Measurements from ENCODE around the gene ARHGAP5.

DNA sequence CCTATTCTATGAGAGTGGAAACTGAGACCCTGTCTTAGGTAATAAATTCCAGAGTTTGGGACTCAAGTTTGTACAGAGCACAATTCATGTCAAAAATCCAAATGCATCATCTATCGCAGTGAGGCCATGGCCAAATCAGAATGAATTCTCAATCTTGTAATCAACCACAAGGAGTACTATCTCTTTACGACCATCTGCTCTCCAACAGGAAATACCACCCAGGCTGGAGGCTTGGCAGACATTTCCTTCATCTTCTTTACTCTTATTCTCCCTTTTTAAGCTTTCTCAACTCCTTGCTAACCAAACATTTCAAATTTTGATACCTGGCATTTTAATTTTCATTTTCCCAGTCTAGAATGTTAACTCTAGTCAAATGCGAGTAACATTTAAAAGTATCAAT, 92.1 kb downstream of the ARHGAP5 start:
- TF ChIP-seq SIN3A (IDR thresholded peaks at IDR 0.05; ENCODE audit: borderline replicate concordance, insufficient read depth, low read depth, low read length) (no peak), POLR2AphosphoS5 (IDR thresholded peaks at IDR 0.05; ENCODE audit: low read depth, low read length) (no peak), TCF7L2 (IDR thresholded peaks at IDR 0.05; ENCODE audit: low read depth, low read length) (no peak)
- TF ChIP-seq, protein P1, sequence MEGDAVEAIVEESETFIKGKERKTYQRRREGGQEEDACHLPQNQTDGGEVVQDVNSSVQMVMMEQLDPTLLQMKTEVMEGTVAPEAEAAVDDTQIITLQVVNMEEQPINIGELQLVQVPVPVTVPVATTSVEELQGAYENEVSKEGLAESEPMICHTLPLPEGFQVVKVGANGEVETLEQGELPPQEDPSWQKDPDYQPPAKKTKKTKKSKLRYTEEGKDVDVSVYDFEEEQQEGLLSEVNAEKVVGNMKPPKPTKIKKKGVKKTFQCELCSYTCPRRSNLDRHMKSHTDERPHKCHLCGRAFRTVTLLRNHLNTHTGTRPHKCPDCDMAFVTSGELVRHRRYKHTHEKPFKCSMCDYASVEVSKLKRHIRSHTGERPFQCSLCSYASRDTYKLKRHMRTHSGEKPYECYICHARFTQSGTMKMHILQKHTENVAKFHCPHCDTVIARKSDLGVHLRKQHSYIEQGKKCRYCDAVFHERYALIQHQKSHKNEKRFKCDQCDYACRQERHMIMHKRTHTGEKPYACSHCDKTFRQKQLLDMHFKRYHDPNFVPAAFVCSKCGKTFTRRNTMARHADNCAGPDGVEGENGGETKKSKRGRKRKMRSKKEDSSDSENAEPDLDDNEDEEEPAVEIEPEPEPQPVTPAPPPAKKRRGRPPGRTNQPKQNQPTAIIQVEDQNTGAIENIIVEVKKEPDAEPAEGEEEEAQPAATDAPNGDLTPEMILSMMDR (IDR thresholded peaks at IDR 0.05), result no peak

All from Panc1 (cell line).